HG02610 (cell line): Measurements from ENCODE around the gene WDR27.

Source experiments
- ATAC-seq: cut with Tn5 transposase; IDR thresholded peaks from one replicate; pipeline ENCODE4 v1.9.1; 2021; ENCODE audit warnings: mild to moderate bottlenecking, moderate library complexity; ENCODE audit not compliant: unreplicated experiment

The WDR27 gene

GRCh38 chr6:169701954-169702839 lies at the start of gene WDR27, which contains the start of gene C6orf120:
Gene WDR27 (minus strand): TSS chr6:169702029. CDS start chr6:169689005, 13,024 bp downstream.
Gene C6orf120 (plus strand): TSS chr6:169702126. CDS start chr6:169702460, 334 bp downstream.
- ATAC-seq = peak; percentile 95

- no peak for ATAC-seq
Observed at GRCh38 chr6:169746556-169746955, 44.7 kb upstream of the WDR27 start.

GRCh38 chr6:169745405-169745804 lies 43.6 kb upstream of the WDR27 start:
- ATAC-seq = no peak

GRCh38 chr6:169741344-169741743 lies 39.5 kb upstream of the WDR27 start:
- ATAC-seq = no peak

GRCh38 chr6:169738976-169739529 lies 37.2 kb upstream of the WDR27 start:
- ATAC-seq = no peak

GRCh38 chr6:169738204-169738975 lies 36.6 kb upstream of the WDR27 start:
- ATAC-seq = no peak

- no peak for ATAC-seq
Observed at GRCh38 chr6:169729961-169730360, 28.1 kb upstream of the WDR27 start.

- ATAC-seq = no peak
Observed at GRCh38 chr6:169726963-169727362, 25.1 kb upstream of the WDR27 start.

GRCh38 chr6:169726049-169726400 lies 24.2 kb upstream of the WDR27 start:
- ATAC-seq = no peak

- peak; percentile 17 for ATAC-seq
Observed at GRCh38 chr6:169725125-169726048, 23.6 kb upstream of the WDR27 start.

- ATAC-seq = peak; percentile 45
Observed at GRCh38 chr6:169724494-169725124, 22.8 kb upstream of the WDR27 start, which contains the start of gene PHF10. Gene PHF10 (minus strand): TSS chr6:169724500. CDS start chr6:169723931, 569 bp downstream.

- peak; percentile 38 for ATAC-seq
Observed at GRCh38 chr6:169723991-169724493, 22.2 kb upstream of the WDR27 start.

GRCh38 chr6:169723200-169723909 lies 21.5 kb upstream of the WDR27 start:
- peak; percentile 33 for ATAC-seq

GRCh38 chr6:169722362-169723199 lies 20.8 kb upstream of the WDR27 start:
- ATAC-seq = no peak

- no peak for ATAC-seq
Observed at GRCh38 chr6:169720207-169720855, 18.5 kb upstream of the WDR27 start.

GRCh38 chr6:169719117-169719516 lies 17.3 kb upstream of the WDR27 start:
- no peak for ATAC-seq

GRCh38 chr6:169714595-169714994 lies 12.8 kb upstream of the WDR27 start:
- ATAC-seq = no peak

GRCh38 chr6:169714178-169714577 lies 12.3 kb upstream of the WDR27 start:
- no peak for ATAC-seq
